Natural killer cell (primary cell): ENCODE measurements around the gene DNAJB11. TPM values are rescaled to one million over a fixed set of nuclear protein-coding genes. Genes with fewer than 3 reads are reported as not detected.
"Not testable (repeated sequence)": the region's sequence is repeated elsewhere in the genome, so short reads cannot be mapped to it uniquely, and the experiment has no call there.

Source experiments
- ATAC-seq, 3 donors: fragments of 150-1000 bp in 2 of 3; fragments of 200-7000 bp in 1 of 3; cut with Tn5 transposase; 1 replicate in 1 of 3; 2 replicates in 2 of 3; pipeline ENCODE4 v1.10.0; 2021; ENCODE audit warnings: mild to moderate bottlenecking in 2 of 3, moderate library complexity in 2 of 3
- DNase-seq, 2 donors: peaks; one replicate each; pipeline versions ENCODE4 v3.0.0 to v3.0.0-alpha.2; 2013 to 2021; ENCODE audit warnings: mixed read lengths in 1 of 2
- H3K27ac ChIP-seq: one replicate; pipeline ENCODE4 v1.5.1; 2013; ENCODE audit warnings: mild to moderate bottlenecking, low read length
- H3K27me3 ChIP-seq: one replicate; pipeline ENCODE4 v1.6.1; 2013; ENCODE audit warnings: low read length; ENCODE audit not compliant: control insufficient read depth, insufficient read depth
- H3K36me3 ChIP-seq: one replicate; pipeline ENCODE4 v1.6.1; 2013; ENCODE audit warnings: low read length; ENCODE audit not compliant: control insufficient read depth, insufficient read depth
- H3K4me1 ChIP-seq: one replicate; pipeline ENCODE4 v1.6.1; 2013; ENCODE audit warnings: low read length; ENCODE audit not compliant: control insufficient read depth, insufficient read depth
- H3K4me3 ChIP-seq: one replicate; pipeline ENCODE4 v1.5.1; 2013; ENCODE audit warnings: low read length
- H3K9me3 ChIP-seq: one replicate; pipeline ENCODE4 v1.6.1; 2013; ENCODE audit warnings: low read length; ENCODE audit not compliant: control insufficient read depth, insufficient read depth
- H3K27ac Mint-ChIP-seq, 2 donors: one replicate each; pipeline ENCODE4 v1.8.0; 2022; ENCODE audit warnings: mild to moderate bottlenecking in 2 of 2, mixed read lengths in 2 of 2, moderate library complexity in 1 of 2
- H3K27me3 Mint-ChIP-seq, 2 donors: one replicate each; pipeline ENCODE4 v1.8.0; 2022; ENCODE audit warnings: low read depth in 2 of 2, mixed read lengths in 2 of 2
- H3K36me3 Mint-ChIP-seq: one replicate; pipeline ENCODE4 v1.8.0; 2022; ENCODE audit warnings: mixed read lengths
- H3K4me1 Mint-ChIP-seq, 2 donors: one replicate each; pipeline ENCODE4 v1.8.0; 2022; ENCODE audit warnings: mixed read lengths in 2 of 2
- H3K4me3 Mint-ChIP-seq: one replicate; pipeline ENCODE4 v1.8.0; 2022; ENCODE audit warnings: mild to moderate bottlenecking, moderate library complexity, mixed read lengths
- H3K9me3 Mint-ChIP-seq, 2 donors: one replicate each; pipeline ENCODE4 v1.8.0; 2022; ENCODE audit warnings: mixed read lengths in 2 of 2
- WGBS: methylation state at CpG from one replicate; pipeline ENCODE4 v1.1.7; 2013; ENCODE audit warnings: missing lambda C conversion rate; ENCODE audit not compliant: insufficient coverage; 5-methylcytosine and 5-hydroxymethylcytosine counted together
- intact Hi-C: fragments of 100-400 bp; cut with micrococcal nuclease; formaldehyde crosslinking; loops from one replicate; pipeline ENCODE4 v1.14.2; 2022
- total RNA-seq, 4 donors: library from RNA; stranded (reverse); fragments of 120-200 nt in 1 of 4; gene quantifications; one replicate each; pipeline versions ENCODE4 v1.2.3 to v1.2.4, GENCODE V29; 2013 to 2022
- TF ChIP-seq, protein P1 (sequence below): fragments of 200-600 bp; IDR thresholded peaks from one replicate; pipeline ENCODE4 v1.8.0; 2022; ENCODE audit warnings: antibody characterized with exemption

Gene DNAJB11
- total RNA-seq, 3 donors from 2014 or later (not counting 1 experiment from before 2014, with no cell fraction given), result 85.9 to 112 (median 111) TPM

DNA sequence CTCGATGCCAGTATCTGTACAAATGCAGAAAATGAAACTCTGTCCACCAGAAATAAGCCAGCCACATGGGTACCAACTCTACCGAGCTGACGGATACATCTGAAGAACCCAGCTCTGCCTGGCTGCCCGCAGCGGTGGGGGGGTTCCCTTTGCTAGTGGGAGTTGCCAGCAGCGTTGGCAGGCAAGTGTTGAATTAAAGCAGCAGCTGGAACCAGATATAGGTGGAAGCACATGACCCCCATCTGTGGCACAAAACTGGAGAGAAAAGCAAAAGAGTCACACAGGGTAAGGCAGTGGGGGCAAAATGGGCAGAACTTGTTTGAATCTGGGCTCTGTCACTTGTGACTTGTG, 44.3 kb upstream of the DNAJB11 start:
- ATAC-seq, result no peak
- intact Hi-C loops, result no loop called here
- H3K9me3 Mint-ChIP-seq, result no peaks in the 10 kb centered on the region

DNA sequence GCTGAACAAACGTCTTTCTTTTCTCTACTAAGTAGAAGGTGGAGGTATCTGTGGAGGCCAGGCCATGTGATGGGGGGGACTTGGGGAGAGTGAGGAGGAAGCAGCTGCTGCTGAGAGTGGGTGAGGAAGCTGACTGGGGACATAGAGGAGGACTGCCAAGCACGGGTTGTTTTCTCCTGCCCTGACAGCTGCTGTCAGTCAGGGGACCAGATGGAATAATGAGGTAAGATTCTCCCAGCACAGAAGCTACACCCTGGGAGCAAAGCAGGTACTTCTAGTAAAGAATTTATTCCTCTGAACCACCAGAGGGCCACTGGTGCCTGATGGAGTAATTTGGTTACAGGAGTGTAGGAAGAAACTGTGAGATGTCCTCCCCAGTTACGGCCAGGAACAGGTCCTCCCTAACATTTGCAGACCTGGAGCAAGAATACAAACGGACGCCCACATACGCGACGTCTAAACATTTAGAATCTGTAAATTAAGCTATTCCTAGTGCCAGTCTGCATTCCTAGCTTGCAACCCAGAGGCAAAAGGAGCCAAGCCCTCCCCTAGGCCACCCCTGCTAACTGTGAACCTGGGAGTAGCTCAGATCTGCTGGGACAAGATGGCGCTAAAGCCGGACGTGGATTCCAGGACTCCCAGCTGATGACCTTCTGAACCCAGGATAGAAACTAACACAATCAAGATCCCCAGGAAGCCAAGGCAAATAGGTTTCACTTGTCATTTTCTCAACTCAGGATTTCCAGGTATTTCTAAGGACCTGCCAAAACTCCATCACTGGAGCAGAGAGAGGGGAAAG, 41.1 kb upstream of the DNAJB11 start:
- no peaks in the 10 kb centered on the region for H3K36me3 ChIP-seq
- no peaks in the 10 kb centered on the region for H3K27me3 ChIP-seq
- DNase-seq (no peak), ATAC-seq (no peak)
- H3K9me3 Mint-ChIP-seq, result no peaks in the 10 kb centered on the region
- H3K27me3 Mint-ChIP-seq, result peaks cover 0 to 2% of the 10 kb centered on the region in 2 donors
- no peak overlapping the region for H3K4me3 Mint-ChIP-seq
- no peak overlapping the region for H3K27ac Mint-ChIP-seq
- peaks cover 6 to 9% of the 10 kb centered on the region in 2 donors for H3K4me1 Mint-ChIP-seq
- intact Hi-C loops, result no loop called here
- TF ChIP-seq, protein P1, sequence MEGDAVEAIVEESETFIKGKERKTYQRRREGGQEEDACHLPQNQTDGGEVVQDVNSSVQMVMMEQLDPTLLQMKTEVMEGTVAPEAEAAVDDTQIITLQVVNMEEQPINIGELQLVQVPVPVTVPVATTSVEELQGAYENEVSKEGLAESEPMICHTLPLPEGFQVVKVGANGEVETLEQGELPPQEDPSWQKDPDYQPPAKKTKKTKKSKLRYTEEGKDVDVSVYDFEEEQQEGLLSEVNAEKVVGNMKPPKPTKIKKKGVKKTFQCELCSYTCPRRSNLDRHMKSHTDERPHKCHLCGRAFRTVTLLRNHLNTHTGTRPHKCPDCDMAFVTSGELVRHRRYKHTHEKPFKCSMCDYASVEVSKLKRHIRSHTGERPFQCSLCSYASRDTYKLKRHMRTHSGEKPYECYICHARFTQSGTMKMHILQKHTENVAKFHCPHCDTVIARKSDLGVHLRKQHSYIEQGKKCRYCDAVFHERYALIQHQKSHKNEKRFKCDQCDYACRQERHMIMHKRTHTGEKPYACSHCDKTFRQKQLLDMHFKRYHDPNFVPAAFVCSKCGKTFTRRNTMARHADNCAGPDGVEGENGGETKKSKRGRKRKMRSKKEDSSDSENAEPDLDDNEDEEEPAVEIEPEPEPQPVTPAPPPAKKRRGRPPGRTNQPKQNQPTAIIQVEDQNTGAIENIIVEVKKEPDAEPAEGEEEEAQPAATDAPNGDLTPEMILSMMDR, result no peak
- no peaks in the 10 kb centered on the region for H3K36me3 Mint-ChIP-seq
- no peak overlapping the region for H3K27ac ChIP-seq
- no peaks in the 10 kb centered on the region for H3K9me3 ChIP-seq
- WGBS, result 65% methylated on average over 11 of the region's 11 CpGs
- H3K4me3 ChIP-seq, result no peak overlapping the region
- H3K4me1 ChIP-seq, result peaks cover 23% of the 10 kb centered on the region

More for the DNA sequence above, 44.3 kb upstream of the DNAJB11 start:
- peak overlapping the region; percentile 59 for H3K27ac ChIP-seq
- H3K36me3 ChIP-seq, result no peaks in the 10 kb centered on the region
- TF ChIP-seq, protein P1, result no peak
- H3K4me1 Mint-ChIP-seq, result peaks cover 0 to 7% of the 10 kb centered on the region in 2 donors
- no peaks in the 10 kb centered on the region for H3K36me3 Mint-ChIP-seq
- H3K27ac Mint-ChIP-seq, result no peak overlapping the region
- no peaks in the 10 kb centered on the region for H3K27me3 ChIP-seq
- 51% methylated on average over 6 of the region's 6 CpGs for WGBS
- no peak for DNase-seq
- no peaks in the 10 kb centered on the region for H3K9me3 ChIP-seq
- H3K4me1 ChIP-seq, result peaks cover 14% of the 10 kb centered on the region
- peaks cover 0 to 2% of the 10 kb centered on the region in 2 donors for H3K27me3 Mint-ChIP-seq
- H3K4me3 ChIP-seq, result no peak overlapping the region
- no peak overlapping the region for H3K4me3 Mint-ChIP-seq

DNA sequence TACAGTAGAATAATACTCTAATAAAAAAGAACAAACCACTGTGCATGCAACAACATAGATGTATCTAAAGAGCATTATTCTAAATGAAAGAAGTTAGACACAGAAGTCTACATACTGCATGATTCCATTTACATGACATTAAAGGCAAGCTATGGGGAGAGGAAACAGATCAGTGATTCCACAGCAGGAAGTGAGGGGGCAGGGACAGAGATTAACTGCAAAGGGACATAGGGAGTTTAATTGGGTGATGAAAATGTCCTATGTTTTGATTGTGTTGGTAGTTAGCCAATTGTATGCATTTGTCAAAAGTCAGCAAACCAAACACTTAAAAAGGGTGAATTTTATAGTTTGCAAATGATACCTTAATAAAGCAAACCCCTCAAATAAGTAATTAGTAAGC, 40.1 kb upstream of the DNAJB11 start:
- intact Hi-C loops, result no loop called here
- ATAC-seq, result no peak
- H3K9me3 ChIP-seq, result no peaks in the 10 kb centered on the region
- H3K27me3 Mint-ChIP-seq, result no peaks in the 10 kb centered on the region
- H3K4me3 Mint-ChIP-seq, result no peak overlapping the region
- H3K36me3 Mint-ChIP-seq, result no peaks in the 10 kb centered on the region
- H3K9me3 Mint-ChIP-seq, result no peaks in the 10 kb centered on the region
- H3K36me3 ChIP-seq, result no peaks in the 10 kb centered on the region
- TF ChIP-seq, protein P1, result no peak
- H3K27ac ChIP-seq, result no peak overlapping the region
- H3K4me3 ChIP-seq, result no peak overlapping the region
- H3K27ac Mint-ChIP-seq, result no peak overlapping the region
- DNase-seq, result no peak
- no peaks in the 10 kb centered on the region for H3K27me3 ChIP-seq
- peaks cover 25% of the 10 kb centered on the region for H3K4me1 ChIP-seq
- H3K4me1 Mint-ChIP-seq, result peaks cover 10 to 13% of the 10 kb centered on the region in 2 donors

DNA sequence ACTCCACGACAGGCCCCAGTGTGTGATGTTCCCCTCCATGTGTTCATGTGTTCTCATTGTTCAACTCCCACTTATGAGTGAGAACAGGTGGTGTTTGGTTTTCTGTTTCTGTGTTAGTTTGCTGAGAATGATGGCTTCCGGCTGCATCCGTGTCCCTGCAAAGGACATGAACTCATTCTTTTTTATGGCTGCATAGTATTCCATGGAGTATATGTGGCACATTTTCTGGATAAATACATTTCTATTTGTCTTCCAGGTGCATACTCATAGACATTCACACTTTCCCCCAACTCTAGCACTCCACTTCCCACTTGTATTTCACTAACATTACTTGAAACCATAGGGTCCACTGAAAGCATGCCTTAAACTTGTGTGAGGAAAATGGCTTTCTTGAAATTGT, 38.8 kb upstream of the DNAJB11 start:
- H3K9me3 ChIP-seq, H3K4me3 ChIP-seq, H3K27ac Mint-ChIP-seq, H3K36me3 Mint-ChIP-seq, H3K27ac ChIP-seq, intact Hi-C loops, ATAC-seq, H3K4me3 Mint-ChIP-seq, DNase-seq, H3K9me3 Mint-ChIP-seq, H3K27me3 Mint-ChIP-seq, H3K36me3 ChIP-seq, H3K27me3 ChIP-seq: not testable (repeated sequence)
- H3K4me1 ChIP-seq, result peaks cover 25% of the 10 kb centered on the region
- 100% methylated on average over 2 of the region's 3 CpGs for WGBS
- peaks cover 10 to 13% of the 10 kb centered on the region in 2 donors for H3K4me1 Mint-ChIP-seq
